Endothelial cell of umbilical vein (primary cell): ENCODE measurements around the gene CELF1. TPM values are rescaled to one million over a fixed set of nuclear protein-coding genes. Genes with fewer than 3 reads are reported as not detected.

ENCODE experiments used
- polyA plus RNA-seq, 4 experiments: library from polyadenylated mRNA; depleted of rRNA in 3 of 4; stranded (reverse) in 3 of 4; unstranded in 1 of 4; fragments of >200 nt; gene quantifications; 2 replicates each; pipeline versions ENCODE4 v1.2.1 to v1.2.3, GENCODE V29; 2011 to 2012; ENCODE audit warnings: missing spikeins in 1 of 4
- small RNA-seq: library from RNA; depleted of rRNA; stranded (forward); fragments of <200 nt; gene quantifications from one replicate; pipeline ENCODE3, GENCODE V24; 2012; ENCODE audit warnings: low replicate concordance, low read depth; ENCODE audit not compliant: insufficient read depth, insufficient read length
- total RNA-seq: library from RNA; stranded (reverse); gene quantifications from 2 replicates; pipeline ENCODE4 v1.2.3, GENCODE V29; 2021

The CELF1 gene
- total and polyA plus RNA-seq, 2 donors (not counting 3 experiments of a cell fraction or from before 2014, with no cell fraction given): 66.3 to 120 TPM

Small RNAs within 50 kb of the gene (small RNA-seq; reads per million reads assigned to genes)
- gene RN7SL652P: not detected
- gene RNU5E-10P: not detected

Other genes with a start within 250 kb of the CELF1 start
- gene MYBPC3, start 200.4 kb downstream of the CELF1 start, total RNA-seq: not detected in 2 replicates
- gene MYBPC3, start 200.4 kb downstream of the CELF1 start, polyA plus RNA-seq: not detected in 2 replicates
- not detected in 2 replicates for gene SPI1, start 174.6 kb downstream of the CELF1 start, total RNA-seq
- gene SPI1, start 174.6 kb downstream of the CELF1 start, polyA plus RNA-seq: not detected in 2 replicates
- 86.3 and 91.9 TPM in 2 replicates for gene SLC39A13, start 144.5 kb downstream of the CELF1 start, total RNA-seq
- gene SLC39A13, start 144.5 kb downstream of the CELF1 start, polyA plus RNA-seq: 94.3 and 124 TPM in 2 replicates
- gene PSMC3, start 126.7 kb downstream of the CELF1 start, total RNA-seq: 202 and 203 TPM in 2 replicates
- gene PSMC3, start 126.7 kb downstream of the CELF1 start, polyA plus RNA-seq: 153 and 179 TPM in 2 replicates
- gene RAPSN, start 104.0 kb downstream of the CELF1 start, total RNA-seq: 1.6 TPM in 2 replicates
- gene RAPSN, start 104.0 kb downstream of the CELF1 start, polyA plus RNA-seq: 0.18 and 0.27 TPM in 2 replicates
- 44.6 and 46.6 TPM in 2 replicates for gene PTPMT1, start 12.5 kb upstream of the CELF1 start, total RNA-seq
- gene PTPMT1, start 12.5 kb upstream of the CELF1 start, polyA plus RNA-seq: 83.1 and 96.9 TPM in 2 replicates
- 16.3 and 16.6 TPM in 2 replicates for gene KBTBD4, start 25.8 kb upstream of the CELF1 start, total RNA-seq
- 23.2 and 24.9 TPM in 2 replicates for gene KBTBD4, start 25.8 kb upstream of the CELF1 start, polyA plus RNA-seq
- gene NDUFS3, start 25.9 kb upstream of the CELF1 start, total RNA-seq: 91.8 and 99.7 TPM in 2 replicates
- 149 and 169 TPM in 2 replicates for gene NDUFS3, start 25.9 kb upstream of the CELF1 start, polyA plus RNA-seq
- not detected in 2 replicates for gene FAM180B, start 33.5 kb upstream of the CELF1 start, total RNA-seq
- not detected in 2 replicates for gene FAM180B, start 33.5 kb upstream of the CELF1 start, polyA plus RNA-seq
- gene C1QTNF4, start 41.3 kb upstream of the CELF1 start, total RNA-seq: 1.7 and 1.8 TPM in 2 replicates
- 5.4 and 7.5 TPM in 2 replicates for gene C1QTNF4, start 41.3 kb upstream of the CELF1 start, polyA plus RNA-seq
- 134 and 138 TPM in 2 replicates for gene MTCH2, start 89.4 kb upstream of the CELF1 start, total RNA-seq
- 111 and 144 TPM in 2 replicates for gene MTCH2, start 89.4 kb upstream of the CELF1 start, polyA plus RNA-seq
- 0.86 TPM in 1 of 2 replicates, not detected in the other for gene AGBL2, start 162.2 kb upstream of the CELF1 start, total RNA-seq
- gene AGBL2, start 162.2 kb upstream of the CELF1 start, polyA plus RNA-seq: 0.08 and 0.24 TPM in 2 replicates
- 121 and 130 TPM in 2 replicates for gene FNBP4, start 214.2 kb upstream of the CELF1 start, total RNA-seq
- gene FNBP4, start 214.2 kb upstream of the CELF1 start, polyA plus RNA-seq: 114 and 121 TPM in 2 replicates